Prostate gland (tissue), 2 donors: Measurements from ENCODE around the gene SAMSN1.

Experiments
- CTCF ChIP-seq, 4 experiments: fragments of 200-600 bp in 2 of 4; fragments of 450-650 bp in 2 of 4; sonication (generic) in 2 of 4; IDR thresholded peaks; 1 replicate in 3 of 4; 2 replicates in 1 of 4; pipeline ENCODE4 v1.5.1; 2016 to 2019; ENCODE audit warnings: antibody characterized with exemption in 4 of 4, mild to moderate bottlenecking in 2 of 4, moderate library complexity in 2 of 4
- POLR2A ChIP-seq: fragments of 450-650 bp; IDR thresholded peaks from one replicate; pipeline ENCODE4 v1.6.1; 2016; ENCODE audit warnings: antibody characterized with exemption, mild to moderate bottlenecking
- POLR2AphosphoS5 ChIP-seq: sonication (generic); formaldehyde crosslinking; IDR thresholded peaks from one replicate; pipeline ENCODE4 v1.6.1; 2017; ENCODE audit warnings: antibody characterized with exemption

- TF ChIP-seq POLR2A (no peak), CTCF (IDR thresholded peaks at IDR 0.05) (no peak), POLR2AphosphoS5 (no peak)
These were observed 61.7 kb downstream of the SAMSN1 start for GRCh38 chr21:14484188-14485009.
